GM12878 (cell line): ENCODE results near the gene ATP1A3. TPM values are rescaled to one million over a fixed set of nuclear protein-coding genes. Genes with fewer than 3 reads are reported as not detected.

Source experiments
- ATAC-seq: fragments of 200-7000 bp; cut with Tn5 transposase; 3 replicates; pipeline ENCODE4 v1.9.1; 2020; ENCODE audit warnings: mild to moderate bottlenecking, moderate library complexity
- BruUV-seq: library from RNA; stranded (reverse); fragments of 400-500 nt; replicated peaks from 2 replicates; lab custom pipeline; 2021; lab: Mats Ljungman, UMichigan
- CTCF ChIA-PET: fragments of 300-600 bp; sonication (Branson Sonifier 250); formaldehyde crosslinking; extraction: SDS; loops from one replicate; lab custom pipeline; 2021; ENCODE audit warnings: inconsistent platforms; lab: Yijun Ruan, JAX
- POLR2A ChIA-PET: fragments of 350-600 bp; formaldehyde crosslinking; extraction: SDS; loops from one replicate; lab custom pipeline; 2021; ENCODE audit warnings: inconsistent platforms; lab: Charles Lee
- RAD21 ChIA-PET: fragments of 300-600 bp; sonication (Branson Sonifier 250); formaldehyde crosslinking; loops from one replicate; lab custom pipeline; 2023; ENCODE audit warnings: antibody characterized with exemption; ENCODE audit not compliant: unreplicated experiment; lab: Charles Lee
- SMC1A ChIA-PET: fragments of 300-600 bp; sonication (Branson Sonifier 250); formaldehyde crosslinking; loops from one replicate; lab custom pipeline; 2023; ENCODE audit not compliant: unreplicated experiment, uncharacterized antibody; lab: Charles Lee
- DNase-seq: peaks from one replicate; pipeline ENCODE4 v3.0.0-alpha.2; 2011; ENCODE audit warnings: low read depth, low spot score
- FAIRE-seq: peaks from 3 replicates; lab custom pipeline; 2011; peaks lifted over from hg19 to GRCh38; lab: Jason Lieb, UNC
- H2AFZ ChIP-seq: 2 replicates; pipeline ENCODE4 v1.6.0; 2011; ENCODE audit warnings: low read depth, low read length, control low read depth; ENCODE audit not compliant: control insufficient read depth
- H3K27ac ChIP-seq: 2 replicates; pipeline ENCODE4 v1.5.1; 2011; ENCODE audit warnings: control low read depth; ENCODE audit not compliant: control insufficient read depth, insufficient read depth
- H3K27me3 ChIP-seq, 2 experiments: replicated peaks in 1 of 2; 2 replicates each; pipeline versions ENCODE4 v1.6.0 to v1.6.1; 2011; ENCODE audit warnings: low read length in 1 of 2; ENCODE audit not compliant: control insufficient read depth in 2 of 2, insufficient read depth in 2 of 2
- H3K36me3 ChIP-seq, 2 experiments: 2 replicates each; pipeline ENCODE4 v1.5.1; 2011; ENCODE audit warnings: low read length in 1 of 2; ENCODE audit not compliant: control insufficient read depth in 2 of 2, insufficient read depth in 2 of 2
- H3K4me1 ChIP-seq: 2 replicates; pipeline ENCODE4 v1.6.1; 2011; ENCODE audit warnings: mild to moderate bottlenecking, low read length, moderate library complexity, mixed read lengths; ENCODE audit not compliant: control insufficient read depth, insufficient read depth
- H3K4me2 ChIP-seq: 2 replicates; pipeline ENCODE4 v1.6.0; 2011; ENCODE audit warnings: control low read depth; ENCODE audit not compliant: control insufficient read depth, insufficient read depth
- H3K4me3 ChIP-seq: fragments of 200-600 bp; sonication (generic); 2 replicates; pipeline ENCODE4 v1.5.1; 2016
- H3K79me2 ChIP-seq: 2 replicates; pipeline ENCODE4 v1.6.0; 2011; ENCODE audit warnings: low read length; ENCODE audit not compliant: control insufficient read depth, insufficient read depth
- H3K9ac ChIP-seq: 2 replicates; pipeline ENCODE4 v1.8.0; 2011; ENCODE audit warnings: low read length, control low read depth, mixed read lengths; ENCODE audit not compliant: control insufficient read depth, insufficient read depth
- H3K9me3 ChIP-seq: replicated peaks from 3 replicates; pipeline ENCODE4 v1.5.1; 2011; ENCODE audit warnings: mild to moderate bottlenecking, low read length; ENCODE audit not compliant: control insufficient read depth, insufficient read depth
- H4K20me1 ChIP-seq: 2 replicates; pipeline ENCODE4 v1.6.0; 2011; ENCODE audit not compliant: control insufficient read depth, insufficient read depth
- CREB1 ChIP-seq: IDR thresholded peaks from 2 replicates; pipeline ENCODE4 v1.6.1; 2012; ENCODE audit warnings: low read depth, mild to moderate bottlenecking, inconsistent platforms
- EED ChIP-seq: sonication (generic); IDR thresholded peaks from 2 replicates; pipeline ENCODE4 v1.6.1; 2016; ENCODE audit warnings: antibody characterized with exemption, low read depth
- HDAC6 ChIP-seq: fragments of 200-600 bp; sonication (generic); IDR thresholded peaks from one replicate; pipeline ENCODE4 v1.8.0; 2017; ENCODE audit warnings: antibody characterized with exemption; ENCODE audit not compliant: unreplicated experiment
- MTA2 ChIP-seq: fragments of 450-650 bp; IDR thresholded peaks from 2 replicates; pipeline ENCODE4 v1.6.1; 2016; ENCODE audit warnings: low read depth, mild to moderate bottlenecking, moderate library complexity
- NBN ChIP-seq: fragments of 450-650 bp; IDR thresholded peaks from 2 replicates; pipeline ENCODE4 v1.6.1; 2016
- NRF1 ChIP-seq: conservative IDR thresholded peaks from 2 replicates; pipeline ENCODE4 v1.6.1; 2011; ENCODE audit warnings: mild to moderate bottlenecking, low read depth, low read length, improper control_type of control experiment
- PAX5 ChIP-seq: IDR thresholded peaks from 2 replicates; pipeline ENCODE4 v1.6.1; 2011; ENCODE audit warnings: low read depth, low read length, borderline replicate concordance
- SMC3 ChIP-seq: IDR thresholded peaks from 2 replicates; pipeline ENCODE4 v1.6.1; 2011; ENCODE audit warnings: low read length, improper control_type of control experiment, borderline replicate concordance
- TCF7 ChIP-seq: IDR thresholded peaks from 2 replicates; pipeline ENCODE4 v1.6.1; 2014; ENCODE audit warnings: antibody characterized with exemption, borderline replicate concordance
- ZBED1 ChIP-seq: IDR thresholded peaks from 2 replicates; pipeline ENCODE4 v1.6.1; 2016; ENCODE audit warnings: borderline replicate concordance
- WGBS: methylation state at CpG from one replicate; pipeline ENCODE4 v1.1.6; 2016; ENCODE audit warnings: low lambda C conversion rate; ENCODE audit not compliant: insufficient replicate concordance, insufficient coverage; ENCODE audit errors: missing lambda C conversion rate; 5-methylcytosine and 5-hydroxymethylcytosine counted together
- in situ Hi-C: fragments of 300-500 bp; cut with MboI; formaldehyde crosslinking; loops from 9 replicates; pipeline ENCODE4 v1.14.3; 2018; ENCODE audit warnings: mixed read lengths
- intact Hi-C: fragments of 100-400 bp; cut with micrococcal nuclease; formaldehyde crosslinking; loops from one replicate; pipeline ENCODE4 v1.14.2; 2022; ENCODE audit not compliant: unreplicated experiment
- polyA plus RNA-seq, 11 experiments: library from polyadenylated mRNA; depleted of rRNA in 4 of 11; unstranded in 6 of 11; stranded (reverse) in 5 of 11; fragments of >200 nt; fragmentation: Nextera tagmentation in 4 of 11; fragmentation: Illumina TruSeq in 1 of 11; extraction: Ambion mirVana in 4 of 11; extraction: Trizol in 1 of 11; gene quantifications; 1 replicate in 1 of 11; 2 replicates in 10 of 11; pipeline versions ENCODE4 v1.2.1 to v1.2.3, GENCODE V29; 2011 to 2016; ENCODE audit warnings: inconsistent platforms in 2 of 11, missing spikeins in 2 of 11, low read depth in 1 of 11
- total RNA-seq, 4 experiments: library from RNA; depleted of rRNA in 3 of 4; stranded (reverse); fragments of >200 nt in 3 of 4; fragmentation: Illumina TruSeq in 1 of 4; extraction: Trizol in 1 of 4; gene quantifications; 2 replicates each; pipeline versions ENCODE4 v1.2.1 to v1.2.3, GENCODE V29; 2013 to 2021
- TF ChIP-seq, protein P1 (sequence below): fragments of 450-650 bp; IDR thresholded peaks from 2 replicates; pipeline ENCODE4 v1.6.1; 2017; ENCODE audit warnings: mild to moderate bottlenecking, moderate library complexity
- TF ChIP-seq, protein P2 (sequence below): fragments of 450-650 bp; IDR thresholded peaks from 2 replicates; pipeline ENCODE4 v1.6.1; 2018; ENCODE audit warnings: borderline replicate concordance, mild to moderate bottlenecking; ENCODE audit not compliant: partially characterized antibody
- TF ChIP-seq, protein P3 (sequence below): IDR thresholded peaks from 2 replicates; pipeline ENCODE4 v1.6.1; 2011; ENCODE audit warnings: borderline replicate concordance, low read depth, mild to moderate bottlenecking, moderate library complexity, mixed read lengths, low read length; ENCODE audit not compliant: insufficient read depth; ENCODE audit errors: extremely low read length

The ATP1A3 gene
- total and polyA plus RNA-seq, 10 of the 15 experiments (the other 5 are each of a cell fraction or from before 2014, with no cell fraction given): 0.17 to 0.86 (median 0.32) TPM; not detected in 2

DNA sequence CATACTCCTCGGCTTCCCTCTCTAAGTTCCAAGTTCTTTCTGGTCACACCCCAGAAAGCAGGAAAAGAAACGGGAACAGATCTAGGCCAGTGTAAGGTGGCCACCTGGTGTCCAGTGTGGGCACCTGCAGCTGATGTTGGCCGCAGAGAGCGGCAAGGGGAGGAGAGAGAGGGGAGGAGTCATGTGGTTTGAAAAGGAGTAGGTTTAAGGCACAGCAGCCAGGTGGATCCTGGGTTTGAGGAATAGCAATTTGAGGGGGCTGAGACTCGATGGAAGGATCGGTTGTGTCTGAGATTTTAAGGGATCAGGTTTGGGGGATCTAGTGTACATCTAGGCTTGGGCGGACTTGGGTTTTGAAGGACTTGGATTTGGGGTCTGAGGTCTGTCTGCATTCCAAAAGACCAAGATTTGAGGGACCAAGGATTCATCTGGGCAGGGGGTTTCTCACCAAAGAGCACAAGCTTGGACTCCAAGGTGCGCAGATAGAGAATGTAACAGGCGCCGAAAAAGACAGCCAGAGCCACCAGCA, 36.1 kb downstream of the ATP1A3 start:
- ATAC-seq (peak; percentile 74), FAIRE-seq (peak; percentile 88), DNase-seq (no peak)
- Histone ChIP-seq H3K79me2 (no peaks in the 10 kb centered on the region), H3K27ac (no peak overlapping the region), H4K20me1 (no peaks in the 10 kb centered on the region), H3K9me3 (no peaks in the 10 kb centered on the region), H3K4me3 (peak overlapping the region; percentile 89; the same call in 1 of the 2 replicates), H3K27me3 (no peaks in the 10 kb centered on the region), H3K4me2 (peak overlapping the region; percentile 86), H3K36me3 (no peaks in the 10 kb centered on the region), H2AFZ (no peak overlapping the region), H3K9ac (no peak overlapping the region; the same call in 1 of the 2 replicates), H3K4me1 (peaks cover 12% of the 10 kb centered on the region)
- WGBS: 0% methylated on average over 10 of the region's 10 CpGs
- intact Hi-C loops (loop anchor here (5.0 kb wide), 1 partner anchor 166 kb away; no protein-coding TSS in a partner anchor), in situ Hi-C loops (no loop called here)
- ChIA-PET RAD21 (interaction anchor here (0.9 to 2.4 kb wide), 6 partner anchors 12 to 164 kb away, joined by 3 to 9 read pairs (median 6); partner anchors contain the start of gene RPS19), CTCF (interaction anchor here (0.5 to 4.8 kb wide), 18 partner anchors 13 to 389 kb away, joined by 3 to 51 read pairs (median 4); partner anchors contain the start of genes CEACAM3 and RPS19), SMC1A (interaction anchor here (1.1 to 1.6 kb wide), 7 partner anchors 13 to 165 kb away, joined by 3 to 12 read pairs (median 4); partner anchors contain the start of gene RPS19), POLR2A (interaction anchor here (2.7 to 2.9 kb wide), 2 partner anchors 12 to 98 kb away, joined by 16 to 20 read pairs; partner anchors contain the start of gene RPS19)
- no TSS peak for BruUV-seq
- 0 out of 2 replicates have a peak, but pooled peaks have one; percentile 32 for TF ChIP-seq NBN
- TF ChIP-seq, protein P1, sequence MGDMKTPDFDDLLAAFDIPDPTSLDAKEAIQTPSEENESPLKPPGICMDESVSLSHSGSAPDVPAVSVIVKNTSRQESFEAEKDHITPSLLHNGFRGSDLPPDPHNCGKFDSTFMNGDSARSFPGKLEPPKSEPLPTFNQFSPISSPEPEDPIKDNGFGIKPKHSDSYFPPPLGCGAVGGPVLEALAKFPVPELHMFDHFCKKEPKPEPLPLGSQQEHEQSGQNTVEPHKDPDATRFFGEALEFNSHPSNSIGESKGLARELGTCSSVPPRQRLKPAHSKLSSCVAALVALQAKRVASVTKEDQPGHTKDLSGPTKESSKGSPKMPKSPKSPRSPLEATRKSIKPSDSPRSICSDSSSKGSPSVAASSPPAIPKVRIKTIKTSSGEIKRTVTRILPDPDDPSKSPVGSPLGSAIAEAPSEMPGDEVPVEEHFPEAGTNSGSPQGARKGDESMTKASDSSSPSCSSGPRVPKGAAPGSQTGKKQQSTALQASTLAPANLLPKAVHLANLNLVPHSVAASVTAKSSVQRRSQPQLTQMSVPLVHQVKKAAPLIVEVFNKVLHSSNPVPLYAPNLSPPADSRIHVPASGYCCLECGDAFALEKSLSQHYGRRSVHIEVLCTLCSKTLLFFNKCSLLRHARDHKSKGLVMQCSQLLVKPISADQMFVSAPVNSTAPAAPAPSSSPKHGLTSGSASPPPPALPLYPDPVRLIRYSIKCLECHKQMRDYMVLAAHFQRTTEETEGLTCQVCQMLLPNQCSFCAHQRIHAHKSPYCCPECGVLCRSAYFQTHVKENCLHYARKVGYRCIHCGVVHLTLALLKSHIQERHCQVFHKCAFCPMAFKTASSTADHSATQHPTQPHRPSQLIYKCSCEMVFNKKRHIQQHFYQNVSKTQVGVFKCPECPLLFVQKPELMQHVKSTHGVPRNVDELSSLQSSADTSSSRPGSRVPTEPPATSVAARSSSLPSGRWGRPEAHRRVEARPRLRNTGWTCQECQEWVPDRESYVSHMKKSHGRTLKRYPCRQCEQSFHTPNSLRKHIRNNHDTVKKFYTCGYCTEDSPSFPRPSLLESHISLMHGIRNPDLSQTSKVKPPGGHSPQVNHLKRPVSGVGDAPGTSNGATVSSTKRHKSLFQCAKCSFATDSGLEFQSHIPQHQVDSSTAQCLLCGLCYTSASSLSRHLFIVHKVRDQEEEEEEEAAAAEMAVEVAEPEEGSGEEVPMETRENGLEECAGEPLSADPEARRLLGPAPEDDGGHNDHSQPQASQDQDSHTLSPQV: no peak
- peak; percentile 33; the same call in 1 of the 2 replicates for TF ChIP-seq PAX5
- TF ChIP-seq EED: peak; percentile 23; the same call in 1 of the 2 replicates
- no peak for TF ChIP-seq ZBED1
- no peak for TF ChIP-seq NRF1
- TF ChIP-seq TCF7: no peak
- peak; percentile 27; the same call in 1 of the 2 replicates for TF ChIP-seq MTA2
- TF ChIP-seq, protein P2, sequence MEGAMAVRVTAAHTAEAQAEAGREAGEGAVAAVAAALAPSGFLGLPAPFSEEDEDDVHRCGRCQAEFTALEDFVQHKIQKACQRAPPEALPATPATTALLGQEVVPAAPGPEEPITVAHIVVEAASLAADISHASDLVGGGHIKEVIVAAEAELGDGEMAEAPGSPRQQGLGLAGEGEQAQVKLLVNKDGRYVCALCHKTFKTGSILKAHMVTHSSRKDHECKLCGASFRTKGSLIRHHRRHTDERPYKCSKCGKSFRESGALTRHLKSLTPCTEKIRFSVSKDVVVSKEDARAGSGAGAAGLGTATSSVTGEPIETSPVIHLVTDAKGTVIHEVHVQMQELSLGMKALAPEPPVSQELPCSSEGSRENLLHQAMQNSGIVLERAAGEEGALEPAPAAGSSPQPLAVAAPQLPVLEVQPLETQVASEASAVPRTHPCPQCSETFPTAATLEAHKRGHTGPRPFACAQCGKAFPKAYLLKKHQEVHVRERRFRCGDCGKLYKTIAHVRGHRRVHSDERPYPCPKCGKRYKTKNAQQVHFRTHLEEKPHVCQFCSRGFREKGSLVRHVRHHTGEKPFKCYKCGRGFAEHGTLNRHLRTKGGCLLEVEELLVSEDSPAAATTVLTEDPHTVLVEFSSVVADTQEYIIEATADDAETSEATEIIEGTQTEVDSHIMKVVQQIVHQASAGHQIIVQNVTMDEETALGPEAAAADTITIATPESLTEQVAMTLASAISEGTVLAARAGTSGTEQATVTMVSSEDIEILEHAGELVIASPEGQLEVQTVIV: no peak
- TF ChIP-seq, protein P3, sequence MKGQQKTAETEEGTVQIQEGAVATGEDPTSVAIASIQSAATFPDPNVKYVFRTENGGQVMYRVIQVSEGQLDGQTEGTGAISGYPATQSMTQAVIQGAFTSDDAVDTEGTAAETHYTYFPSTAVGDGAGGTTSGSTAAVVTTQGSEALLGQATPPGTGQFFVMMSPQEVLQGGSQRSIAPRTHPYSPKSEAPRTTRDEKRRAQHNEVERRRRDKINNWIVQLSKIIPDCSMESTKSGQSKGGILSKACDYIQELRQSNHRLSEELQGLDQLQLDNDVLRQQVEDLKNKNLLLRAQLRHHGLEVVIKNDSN: no peak
- no peak for TF ChIP-seq CREB1
- TF ChIP-seq HDAC6: no peak
- TF ChIP-seq SMC3: peak; percentile 64
